Measurements from ENCODE around the gene APOL1.

GRCh38 chr22:36243986-36244385 lies 8.9 kb upstream of the APOL1 start:
- no peak for TF ChIP-seq EZH2 (IDR thresholded peaks at IDR 0.05; ENCODE audit: low read depth)
- no peak for TF ChIP-seq CTCF (conservative IDR thresholded peaks at IDR 0.05)

Measured in PC-9 (cell line).